ENCODE measurements around the gene PHKA2.

- TF ChIP-seq CTCF (IDR thresholded peaks at IDR 0.05) (no peak), FOSB (CRISPR knock-in tag; IDR thresholded peaks at IDR 0.05) (no peak), RFX5 (IDR thresholded peaks at IDR 0.05) (no peak), MAFK (IDR thresholded peaks at IDR 0.05; ENCODE audit: partially characterized antibody) (no peak), POLR2A (IDR thresholded peaks at IDR 0.05; ENCODE audit: low read length) (no peak), EP300 (IDR thresholded peaks at IDR 0.05) (no peak), POLR2AphosphoS2 (conservative IDR thresholded peaks at IDR 0.05; ENCODE audit: low read length) (no peak), CEBPB (IDR thresholded peaks at IDR 0.05) (no peak), BCL3 (IDR thresholded peaks at IDR 0.05) (no peak), MAZ (IDR thresholded peaks at IDR 0.05; ENCODE audit: borderline replicate concordance, low read depth, low read length) (no peak), RAD21 (conservative IDR thresholded peaks at IDR 0.05 in 1 of 2, IDR thresholded peaks at IDR 0.05 in 1 of 2) (no peak), MAX (IDR thresholded peaks at IDR 0.05) (no peak), REST (IDR thresholded peaks at IDR 0.05) (no peak), TP53 (CRISPR knock-in tag; IDR thresholded peaks at IDR 0.05) (no peak)
Observed at GRCh38 chrX:18872621-18873020, 111.3 kb downstream of the PHKA2 start.

Data from A549 (cell line).